Stimulated activated CD4-positive, alpha-beta T cell treated with anti-CD3 and anti-CD28 coated beads, TNF-alpha, amount 100 ng/mL, for 1 hour (primary cell): ENCODE results near the gene TMEM151B.
A peak's percentile ranks its signal among the peaks of the same experiment; 100 is the strongest.
"Not testable (repeated sequence)": the region's sequence is repeated elsewhere in the genome, so short reads cannot be mapped to it uniquely, and the experiment has no call there.

Experiments used
- DNase-seq, 3 donors: peaks; one replicate each; pipeline ENCODE4 v3.0.0-alpha.2; 2020; ENCODE audit warnings: low read depth in 3 of 3, low spot score in 1 of 3

Gene TMEM151B

GRCh38 chr6:44329858-44330257 is 59.6 kb downstream of the TMEM151B start:
- DNase-seq = no peak

GRCh38 chr6:44332585-44332984 is 62.3 kb downstream of the TMEM151B start:
- DNase-seq = no peak

- no peak for DNase-seq
Measured at GRCh38 chr6:44333273-44333919, 63.1 kb downstream of the TMEM151B start.

GRCh38 chr6:44333942-44334341 is 63.7 kb downstream of the TMEM151B start:
- no peak for DNase-seq

- DNase-seq = no peak
Measured at GRCh38 chr6:44335631-44336030, 65.4 kb downstream of the TMEM151B start.

GRCh38 chr6:44338228-44339122 is 68.2 kb downstream of the TMEM151B start:
- DNase-seq = peak; percentile 15 to 48 (median 47)

GRCh38 chr6:44339301-44339700 is 69.1 kb downstream of the TMEM151B start:
- DNase-seq = no peak

- no peak for DNase-seq
Measured at GRCh38 chr6:44339763-44340625, 69.7 kb downstream of the TMEM151B start.

GRCh38 chr6:44341095-44341890 is 71.0 kb downstream of the TMEM151B start:
- no peak for DNase-seq

- DNase-seq = no peak
Measured at GRCh38 chr6:44342052-44342451, 71.8 kb downstream of the TMEM151B start.

GRCh38 chr6:44342489-44342888 is 72.2 kb downstream of the TMEM151B start, which contains the start of gene SPATS1:
Gene SPATS1 (plus strand): TSS chr6:44342650. CDS start chr6:44343096, 446 bp downstream.
- DNase-seq = no peak

GRCh38 chr6:44346818-44347217 is 76.6 kb downstream of the TMEM151B start:
- DNase-seq = not testable (repeated sequence)

GRCh38 chr6:44349904-44350649 is 79.8 kb downstream of the TMEM151B start:
- no peak for DNase-seq

GRCh38 chr6:44350650-44350994 is 80.4 kb downstream of the TMEM151B start:
- not testable (repeated sequence) for DNase-seq

- no peak for DNase-seq
Measured at GRCh38 chr6:44352259-44352658, 82.0 kb downstream of the TMEM151B start.

GRCh38 chr6:44353336-44353735 is 83.1 kb downstream of the TMEM151B start:
- no peak for DNase-seq

GRCh38 chr6:44355640-44356039 is 85.4 kb downstream of the TMEM151B start:
- no peak for DNase-seq

GRCh38 chr6:44356487-44356886 is 86.2 kb downstream of the TMEM151B start:
- no peak for DNase-seq
